Panc1 (cell line): ENCODE measurements around the gene PSMC6. TPM values are rescaled to one million over a fixed set of nuclear protein-coding genes. Genes with fewer than 3 reads are reported as not detected.

Source experiments
- ATAC-seq: fragments of 200-7000 bp; cut with Tn5 transposase; 2 replicates; pipeline ENCODE4 v1.9.1; 2020; ENCODE audit warnings: mild to moderate bottlenecking, moderate library complexity
- BruUV-seq: library from RNA; stranded (reverse); fragments of 400-500 nt; replicated peaks from 2 replicates; lab custom pipeline; 2021; lab: Mats Ljungman, UMichigan
- CTCF ChIA-PET: fragments of 300-600 bp; sonication (Branson Sonifier 250); formaldehyde crosslinking; loops from one replicate; lab custom pipeline; 2022; ENCODE audit warnings: antibody characterized with exemption; lab: Charles Lee
- POLR2A ChIA-PET: fragments of 300-600 bp; sonication (Branson Sonifier 250); formaldehyde crosslinking; loops from one replicate; lab custom pipeline; 2022; ENCODE audit warnings: antibody characterized with exemption; lab: Charles Lee
- DNase-seq: peaks from one replicate; pipeline ENCODE4 v3.0.0-alpha.2; 2010; ENCODE audit warnings: low read depth, low spot score
- H3K27ac ChIP-seq: 2 replicates; pipeline ENCODE4 v1.5.1; 2011; ENCODE audit warnings: mild to moderate bottlenecking, low read length, inconsistent platforms
- H3K27me3 ChIP-seq: fragments of 200-500 bp; sonication (Bioruptor generic); 2 replicates; pipeline ENCODE4 v1.6.0; 2014; ENCODE audit warnings: low read length, inconsistent platforms; ENCODE audit not compliant: control insufficient read depth, insufficient read depth
- H3K36me3 ChIP-seq: fragments of 200-500 bp; sonication (Bioruptor generic); 2 replicates; pipeline ENCODE4 v1.5.1; 2014; ENCODE audit warnings: inconsistent platforms, mild to moderate bottlenecking, low read length, moderate library complexity; ENCODE audit not compliant: control insufficient read depth, insufficient read depth
- H3K4me1 ChIP-seq: 2 replicates; pipeline ENCODE4 v1.5.1; 2011; ENCODE audit warnings: inconsistent platforms, mild to moderate bottlenecking, low read length, moderate library complexity; ENCODE audit not compliant: control insufficient read depth, insufficient read depth
- H3K4me3 ChIP-seq, 2 experiments: 2 replicates each; pipeline ENCODE4 v1.5.1; 2011 to 2012; ENCODE audit warnings: low read depth in 2 of 2, low read length in 2 of 2, mild to moderate bottlenecking in 2 of 2, inconsistent platforms in 1 of 2, moderate library complexity in 1 of 2
- H3K9me3 ChIP-seq: fragments of 200-500 bp; sonication (Bioruptor generic); 2 replicates; pipeline ENCODE4 v1.5.1; 2014; ENCODE audit warnings: low read depth, mild to moderate bottlenecking, inconsistent platforms, low read length, moderate library complexity; ENCODE audit not compliant: control insufficient read depth, insufficient read depth
- POLR2AphosphoS5 ChIP-seq: IDR thresholded peaks from 2 replicates; pipeline ENCODE4 v1.6.1; 2012; ENCODE audit warnings: mild to moderate bottlenecking, low read depth, low read length, moderate library complexity
- REST ChIP-seq, 2 experiments: IDR thresholded peaks; 2 replicates each; pipeline ENCODE4 v1.6.1; 2011 to 2012; ENCODE audit warnings: low read depth in 2 of 2, control low read depth in 1 of 2, low read length in 1 of 2, mild to moderate bottlenecking in 1 of 2, moderate library complexity in 1 of 2; ENCODE audit not compliant: insufficient read depth in 1 of 2
- SIN3A ChIP-seq: IDR thresholded peaks from 2 replicates; pipeline ENCODE4 v1.6.1; 2012; ENCODE audit warnings: low read depth, mild to moderate bottlenecking, low read length, moderate library complexity, borderline replicate concordance; ENCODE audit not compliant: insufficient read depth
- TCF7L2 ChIP-seq: IDR thresholded peaks from 2 replicates; pipeline ENCODE4 v1.6.1; 2011; ENCODE audit warnings: mild to moderate bottlenecking, low read depth, low read length, inconsistent platforms
- in situ Hi-C: cut with HindIII; loops from 2 replicates; pipeline ENCODE4 v1.10.0; 2016; ENCODE audit warnings: low sequenced_read_pairs, low pct_unique_long_range_greater_than_20kb
- intact Hi-C: fragments of 100-400 bp; cut with micrococcal nuclease; formaldehyde crosslinking; loops from one replicate; pipeline ENCODE4 v1.10.0; 2022; ENCODE audit not compliant: unreplicated experiment
- total RNA-seq: library from RNA; stranded (reverse); gene quantifications from one replicate; pipeline ENCODE4 v1.2.1, GENCODE V29; 2021; ENCODE audit not compliant: unreplicated experiment
- TF ChIP-seq, protein P1 (sequence below): fragments of 450-650 bp; IDR thresholded peaks from 2 replicates; pipeline ENCODE4 v1.5.1; 2017; ENCODE audit warnings: mild to moderate bottlenecking

The PSMC6 gene
- total RNA-seq, 1 experiment from 2014 or later = 62.1 TPM

DNA sequence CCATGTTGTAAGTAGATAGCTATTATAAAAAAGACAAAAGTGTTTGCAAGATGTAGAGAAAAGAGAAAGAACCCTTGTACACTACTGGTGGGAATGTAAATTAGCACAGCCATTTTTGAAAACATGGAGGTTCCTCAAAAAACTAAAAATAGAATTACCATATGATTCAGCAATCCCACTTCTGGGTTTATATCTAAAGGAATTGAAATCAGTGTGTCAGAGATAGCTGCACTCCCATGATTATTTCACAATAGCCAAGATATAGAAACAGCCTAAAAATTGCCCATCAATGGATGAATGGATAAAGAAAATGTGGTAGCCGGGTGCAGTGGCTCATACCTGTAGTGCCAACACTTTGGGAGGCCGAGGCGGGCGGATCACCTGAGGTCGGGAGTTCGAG is 9.2 kb downstream of the PSMC6 start:
- no peak for TF ChIP-seq POLR2AphosphoS5
- no peak for TF ChIP-seq REST (IDR thresholded peaks at IDR 0.05; ENCODE audit: insufficient read depth in 1 of 2, low read depth in 2 of 2, low read length in 1 of 2)
- TF ChIP-seq SIN3A = no peak
- no peak for TF ChIP-seq TCF7L2
- TF ChIP-seq, protein P1, sequence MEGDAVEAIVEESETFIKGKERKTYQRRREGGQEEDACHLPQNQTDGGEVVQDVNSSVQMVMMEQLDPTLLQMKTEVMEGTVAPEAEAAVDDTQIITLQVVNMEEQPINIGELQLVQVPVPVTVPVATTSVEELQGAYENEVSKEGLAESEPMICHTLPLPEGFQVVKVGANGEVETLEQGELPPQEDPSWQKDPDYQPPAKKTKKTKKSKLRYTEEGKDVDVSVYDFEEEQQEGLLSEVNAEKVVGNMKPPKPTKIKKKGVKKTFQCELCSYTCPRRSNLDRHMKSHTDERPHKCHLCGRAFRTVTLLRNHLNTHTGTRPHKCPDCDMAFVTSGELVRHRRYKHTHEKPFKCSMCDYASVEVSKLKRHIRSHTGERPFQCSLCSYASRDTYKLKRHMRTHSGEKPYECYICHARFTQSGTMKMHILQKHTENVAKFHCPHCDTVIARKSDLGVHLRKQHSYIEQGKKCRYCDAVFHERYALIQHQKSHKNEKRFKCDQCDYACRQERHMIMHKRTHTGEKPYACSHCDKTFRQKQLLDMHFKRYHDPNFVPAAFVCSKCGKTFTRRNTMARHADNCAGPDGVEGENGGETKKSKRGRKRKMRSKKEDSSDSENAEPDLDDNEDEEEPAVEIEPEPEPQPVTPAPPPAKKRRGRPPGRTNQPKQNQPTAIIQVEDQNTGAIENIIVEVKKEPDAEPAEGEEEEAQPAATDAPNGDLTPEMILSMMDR = no peak
- in situ Hi-C loops (no loop called here), intact Hi-C loops (no loop called here)
- ATAC-seq (no peak), DNase-seq (no peak)
- H3K4me1 ChIP-seq = no peaks in the 10 kb centered on the region
- no TSS peak for BruUV-seq
- ChIA-PET POLR2A (interaction anchor here (0.6 kb wide), 1 partner anchor 274 kb away, joined by 5 read pairs; no protein-coding TSS in a partner anchor), CTCF (no interaction called here)
- peaks cover 41% of the 10 kb centered on the region for H3K36me3 ChIP-seq
- H3K4me3 ChIP-seq = no peak overlapping the region
- no peaks in the 10 kb centered on the region for H3K9me3 ChIP-seq
- H3K27me3 ChIP-seq = no peaks in the 10 kb centered on the region
- H3K27ac ChIP-seq = no peak overlapping the region

DNA sequence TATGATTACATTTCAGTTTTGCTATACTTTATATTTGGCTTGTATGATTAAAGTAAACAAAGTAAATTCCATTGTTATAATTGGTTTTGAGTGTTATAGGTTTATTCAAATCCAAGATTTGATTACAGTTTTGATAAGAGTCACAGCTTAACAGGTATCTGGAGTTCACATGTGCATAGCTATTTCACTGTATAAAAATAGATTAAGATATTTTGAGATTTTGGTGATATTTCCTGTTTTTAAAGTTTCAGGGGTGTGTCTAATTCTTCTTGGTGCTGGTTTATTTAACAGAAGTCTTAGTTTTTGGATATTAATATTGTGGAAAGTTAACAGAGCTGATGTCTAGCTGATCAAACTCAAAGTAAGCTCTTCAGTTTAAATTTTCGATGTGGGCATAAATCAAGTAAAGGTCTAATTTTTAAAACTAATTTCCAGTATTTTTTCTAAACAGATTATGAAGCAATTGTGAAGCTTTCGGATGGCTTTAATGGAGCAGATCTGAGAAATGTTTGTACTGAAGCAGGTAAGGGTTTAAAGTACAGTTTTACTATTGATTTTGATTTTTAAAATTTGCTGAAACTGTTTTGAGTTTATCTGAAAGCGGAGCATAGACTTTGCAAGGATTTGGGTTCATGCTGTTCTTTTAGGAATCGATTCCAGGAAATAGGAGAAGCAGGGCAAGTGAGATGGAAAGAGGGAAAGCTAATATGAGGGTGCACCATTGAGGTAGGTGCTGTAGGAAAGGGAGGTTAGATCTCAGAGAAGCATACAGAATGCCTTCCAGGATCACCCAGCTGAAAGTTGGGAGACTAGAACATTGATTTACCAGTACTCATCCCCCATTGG is 16.7 kb downstream of the PSMC6 start:
- CTCF ChIA-PET = interaction anchor here (0.6 kb wide), 1 partner anchor 237 kb away, joined by 3 read pairs; no protein-coding TSS in a partner anchor
- no peaks in the 10 kb centered on the region for H3K4me1 ChIP-seq
- H3K36me3 ChIP-seq = peaks cover 47% of the 10 kb centered on the region

More for the DNA sequence above, 16.7 kb downstream of the PSMC6 start:
- DNase-seq (no peak), ATAC-seq (no peak)
- in situ Hi-C loops = no loop called here
- Histone ChIP-seq H3K4me3 (no peak overlapping the region), H3K27me3 (no peaks in the 10 kb centered on the region), H3K27ac (no peak overlapping the region), H3K9me3 (no peaks in the 10 kb centered on the region)
- intact Hi-C loops = no loop called here
- no peak for TF ChIP-seq TCF7L2
- TF ChIP-seq, protein P1 = no peak
- TF ChIP-seq REST (IDR thresholded peaks at IDR 0.05; ENCODE audit: insufficient read depth in 1 of 2, low read depth in 2 of 2, low read length in 1 of 2) = no peak
- TF ChIP-seq SIN3A = no peak
- no peak for TF ChIP-seq POLR2AphosphoS5
- POLR2A ChIA-PET = no interaction called here
- BruUV-seq = no TSS peak
